Lower leg skin (tissue), 3 donors: ENCODE measurements around the gene CORO2A.
"Not testable (repeated sequence)": the region's sequence is repeated elsewhere in the genome, so short reads cannot be mapped to it uniquely, and the experiment has no call there.

Experiments used
- POLR2A ChIP-seq, 2 donors: fragments of 450-650 bp; IDR thresholded peaks; one replicate each; pipeline ENCODE4 v1.6.1; 2016 to 2017; ENCODE audit warnings: antibody characterized with exemption in 2 of 2, mild to moderate bottlenecking in 1 of 2, moderate library complexity in 1 of 2
- TF ChIP-seq, protein P1 (sequence below), 3 donors: fragments of 450-650 bp; IDR thresholded peaks; one replicate each; pipeline ENCODE4 v1.5.1; 2016; ENCODE audit warnings: antibody characterized with exemption in 3 of 3, mild to moderate bottlenecking in 3 of 3, moderate library complexity in 2 of 3

- TF ChIP-seq, protein P1, sequence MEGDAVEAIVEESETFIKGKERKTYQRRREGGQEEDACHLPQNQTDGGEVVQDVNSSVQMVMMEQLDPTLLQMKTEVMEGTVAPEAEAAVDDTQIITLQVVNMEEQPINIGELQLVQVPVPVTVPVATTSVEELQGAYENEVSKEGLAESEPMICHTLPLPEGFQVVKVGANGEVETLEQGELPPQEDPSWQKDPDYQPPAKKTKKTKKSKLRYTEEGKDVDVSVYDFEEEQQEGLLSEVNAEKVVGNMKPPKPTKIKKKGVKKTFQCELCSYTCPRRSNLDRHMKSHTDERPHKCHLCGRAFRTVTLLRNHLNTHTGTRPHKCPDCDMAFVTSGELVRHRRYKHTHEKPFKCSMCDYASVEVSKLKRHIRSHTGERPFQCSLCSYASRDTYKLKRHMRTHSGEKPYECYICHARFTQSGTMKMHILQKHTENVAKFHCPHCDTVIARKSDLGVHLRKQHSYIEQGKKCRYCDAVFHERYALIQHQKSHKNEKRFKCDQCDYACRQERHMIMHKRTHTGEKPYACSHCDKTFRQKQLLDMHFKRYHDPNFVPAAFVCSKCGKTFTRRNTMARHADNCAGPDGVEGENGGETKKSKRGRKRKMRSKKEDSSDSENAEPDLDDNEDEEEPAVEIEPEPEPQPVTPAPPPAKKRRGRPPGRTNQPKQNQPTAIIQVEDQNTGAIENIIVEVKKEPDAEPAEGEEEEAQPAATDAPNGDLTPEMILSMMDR (IDR thresholded peaks at IDR 0.05), result not testable (repeated sequence)
- not testable (repeated sequence) for TF ChIP-seq POLR2A (IDR thresholded peaks at IDR 0.05)
Measured at GRCh38 chr9:98117097-98117496, 75.3 kb downstream of the CORO2A start.
